Neuronal stem cell (in vitro differentiated cells): ENCODE measurements around the gene TBC1D10A.
A peak's percentile ranks its signal among the peaks of the same experiment; 100 is the strongest.

Source experiments
- DNase-seq: peaks from one replicate; pipeline ENCODE4 v3.0.0-alpha.2; 2013; ENCODE audit warnings: low spot score
- H2AFZ ChIP-seq: one replicate; pipeline ENCODE4 v1.6.1; 2013; ENCODE audit warnings: mild to moderate bottlenecking, low read length, inconsistent platforms
- H2AK5ac ChIP-seq: 2 replicates; pipeline ENCODE4 v1.6.1; 2013; ENCODE audit warnings: low read depth, mild to moderate bottlenecking, inconsistent platforms, low read length, moderate library complexity, mixed read lengths
- H2BK120ac ChIP-seq: 2 replicates; pipeline ENCODE4 v1.6.1; 2013; ENCODE audit warnings: low read depth, mild to moderate bottlenecking, inconsistent platforms, low read length, moderate library complexity, mixed read lengths
- H2BK12ac ChIP-seq: one replicate; pipeline ENCODE4 v1.6.1; 2013; ENCODE audit warnings: low read length, inconsistent platforms
- H2BK15ac ChIP-seq: 2 replicates; pipeline ENCODE4 v1.6.1; 2013; ENCODE audit warnings: mild to moderate bottlenecking, low read length, inconsistent platforms, mixed read lengths
- H2BK5ac ChIP-seq: one replicate; pipeline ENCODE4 v1.6.1; 2013; ENCODE audit warnings: inconsistent platforms, mild to moderate bottlenecking, low read length, moderate library complexity
- H3K14ac ChIP-seq: one replicate; pipeline ENCODE4 v1.6.1; 2013; ENCODE audit warnings: low read length, inconsistent platforms
- H3K18ac ChIP-seq: 2 replicates; pipeline ENCODE4 v1.6.1; 2013; ENCODE audit warnings: low read length, inconsistent platforms
- H3K23ac ChIP-seq: 2 replicates; pipeline ENCODE4 v1.6.1; 2013; ENCODE audit warnings: low read depth, mild to moderate bottlenecking, mixed read lengths, low read length, inconsistent platforms; ENCODE audit not compliant: poor library complexity
- H3K27ac ChIP-seq: replicated peaks from 3 replicates; pipeline ENCODE4 v1.5.1; 2013; ENCODE audit warnings: low read length, inconsistent platforms
- H3K27me3 ChIP-seq, 3 experiments: 2 replicates each; pipeline ENCODE4 v1.6.1; 2013; ENCODE audit warnings: low read length in 3 of 3, mild to moderate bottlenecking in 2 of 3, inconsistent platforms in 1 of 3, low read depth in 1 of 3, mixed read lengths in 1 of 3, moderate library complexity in 1 of 3; ENCODE audit not compliant: control insufficient read depth in 3 of 3, insufficient read depth in 3 of 3
- H3K36me3 ChIP-seq, 2 donors: replicated peaks in 1 of 2; 2 replicates each; pipeline ENCODE4 v1.6.1; 2013; ENCODE audit warnings: low read length in 2 of 2; ENCODE audit not compliant: control insufficient read depth in 2 of 2, insufficient read depth in 2 of 2
- H3K4ac ChIP-seq: 2 replicates; pipeline ENCODE4 v1.6.1; 2013; ENCODE audit warnings: inconsistent platforms, mild to moderate bottlenecking, low read length, moderate library complexity
- H3K4me1 ChIP-seq, 2 donors: 1 replicate in 1 of 2; 2 replicates in 1 of 2; pipeline ENCODE4 v1.6.1; 2013; ENCODE audit warnings: low read length in 2 of 2, low read depth in 1 of 2; ENCODE audit not compliant: control insufficient read depth in 2 of 2, insufficient read depth in 1 of 2
- H3K4me2 ChIP-seq: one replicate; pipeline ENCODE4 v1.6.1; 2013; ENCODE audit warnings: mild to moderate bottlenecking, low read length, inconsistent platforms; ENCODE audit not compliant: insufficient read depth, poor library complexity, severe bottlenecking
- H3K4me3 ChIP-seq, 2 donors: 2 replicates each; pipeline ENCODE4 v1.5.1; 2013; ENCODE audit warnings: low read length in 2 of 2, mild to moderate bottlenecking in 2 of 2, inconsistent platforms in 1 of 2, moderate library complexity in 1 of 2
- H3K79me1 ChIP-seq: one replicate; pipeline ENCODE4 v1.6.1; 2013; ENCODE audit warnings: low read depth, mild to moderate bottlenecking, inconsistent platforms, low read length, moderate library complexity
- H3K9ac ChIP-seq: one replicate; pipeline ENCODE4 v1.6.1; 2013; ENCODE audit warnings: mild to moderate bottlenecking, low read depth, low read length, inconsistent platforms; ENCODE audit not compliant: poor library complexity
- H3K9me3 ChIP-seq, 2 donors: replicated peaks in 1 of 2; 2 replicates each; pipeline versions ENCODE3 to v1.6.1; 2013; ENCODE audit warnings: low read length in 2 of 2, mild to moderate bottlenecking in 2 of 2, inconsistent platforms in 1 of 2, low read depth in 1 of 2, mixed read lengths in 1 of 2, moderate library complexity in 1 of 2; ENCODE audit not compliant: control insufficient read depth in 2 of 2, insufficient read depth in 1 of 2
- H4K8ac ChIP-seq: one replicate; pipeline ENCODE4 v1.6.1; 2013; ENCODE audit warnings: low read depth, mild to moderate bottlenecking, inconsistent platforms, low read length, moderate library complexity
- H4K91ac ChIP-seq: one replicate; pipeline ENCODE4 v1.6.1; 2013; ENCODE audit warnings: low read length, low read depth, mild to moderate bottlenecking, inconsistent platforms; ENCODE audit not compliant: poor library complexity
- WGBS, 2 donors: extraction: QIAGEN DNeasy Blood & Tissue Kit; methylation state at CpG; one replicate each; pipeline ENCODE4 v1.1.7; 2013; ENCODE audit warnings: missing lambda C conversion rate in 2 of 2, mixed read lengths in 1 of 2; ENCODE audit not compliant: insufficient read length in 2 of 2, insufficient replicate concordance in 1 of 2; ENCODE audit errors: extremely low coverage in 2 of 2; 5-methylcytosine and 5-hydroxymethylcytosine counted together

TBC1D10A gene

DNA sequence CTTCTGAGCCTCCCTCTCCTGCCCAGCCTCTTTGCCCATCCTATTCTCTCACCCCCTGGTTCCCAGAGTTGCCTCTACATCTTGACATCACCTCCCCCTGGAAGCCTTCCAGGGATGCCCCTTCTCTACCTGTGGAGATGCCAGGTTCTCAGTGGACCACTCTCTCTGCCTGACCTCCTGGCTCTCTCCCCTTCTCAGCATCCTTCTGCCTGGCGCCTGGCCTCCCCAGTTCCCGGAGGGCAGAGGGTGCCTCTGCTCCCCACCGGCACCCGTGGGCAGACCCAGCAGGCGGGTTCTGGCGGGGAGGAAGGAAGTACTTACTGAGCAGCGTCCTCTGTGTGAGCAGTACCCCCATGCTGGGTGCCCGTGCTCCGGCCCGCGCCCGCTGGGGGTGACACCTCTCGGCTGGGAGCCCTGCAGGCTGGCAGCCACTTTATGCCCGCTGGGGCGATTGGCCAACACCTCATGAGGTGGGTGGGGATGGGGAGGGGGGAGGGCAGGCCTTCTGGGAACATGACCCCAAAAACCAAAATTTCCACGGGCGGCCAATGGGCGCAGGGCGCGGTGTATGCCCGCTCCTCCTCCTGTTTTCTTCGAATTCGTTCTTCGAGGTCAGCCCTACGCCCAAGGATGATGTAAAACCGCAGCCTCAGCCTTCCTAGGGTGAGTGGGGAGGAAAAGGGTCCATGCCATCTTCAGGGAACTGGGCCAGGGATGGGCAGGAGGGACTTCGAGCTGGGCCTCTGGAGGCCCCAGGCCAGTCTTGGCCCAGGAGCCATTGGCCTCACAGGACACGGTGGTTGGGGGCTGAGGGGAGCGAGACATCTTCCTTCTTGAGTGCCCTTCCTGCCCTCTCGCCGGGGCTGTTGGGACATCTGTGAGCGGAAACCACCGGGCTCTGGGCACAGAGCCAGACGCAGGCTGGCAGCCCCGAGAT, 60.0 kb downstream of the TBC1D10A start, which contains the start of gene OSM:
Gene OSM (minus strand): TSS at position 407 of the 937 bp plus-strand sequence. CDS start 52 bp downstream, at position 355.
- Histone ChIP-seq H4K91ac (peak within 1 kb of the TSS; percentile 48), H3K14ac (peak within 1 kb of the TSS; percentile 5), H3K27ac (no peak within 1 kb of the TSS), H3K23ac (peak within 1 kb of the TSS; percentile 13), H4K8ac (no peak within 1 kb of the TSS), H3K4me2 (no peak within 1 kb of the TSS), H3K4ac (no peak within 1 kb of the TSS), H2AK5ac (peak within 1 kb of the TSS; percentile 78), H2AFZ (no peak within 1 kb of the TSS), H3K36me3 (no peaks in the 10 kb centered on the region), H3K9me3 (peaks cover 0 to 2% of the 10 kb centered on the region in 2 donors), H3K79me1 (no peaks in the 10 kb centered on the region), H3K4me3 (no peak within 1 kb of the TSS), H3K18ac (peak within 1 kb of the TSS; percentile 71), H3K9ac (peak within 1 kb of the TSS; percentile 50), H2BK12ac (no peak within 1 kb of the TSS), H3K4me1 (peaks cover 1 to 8% of the 10 kb centered on the region in 2 donors), H2BK5ac (no peak within 1 kb of the TSS), H2BK15ac (peak within 1 kb of the TSS; percentile 94), H3K27me3 (peaks cover 0 to 8% (median 0%) of the 10 kb centered on the region in 3 experiments), H2BK120ac (no peak within 1 kb of the TSS)
- no CpG with 5 or more reads among the region's 35 CpGs for WGBS, 2 donors
- no peak for DNase-seq

DNA sequence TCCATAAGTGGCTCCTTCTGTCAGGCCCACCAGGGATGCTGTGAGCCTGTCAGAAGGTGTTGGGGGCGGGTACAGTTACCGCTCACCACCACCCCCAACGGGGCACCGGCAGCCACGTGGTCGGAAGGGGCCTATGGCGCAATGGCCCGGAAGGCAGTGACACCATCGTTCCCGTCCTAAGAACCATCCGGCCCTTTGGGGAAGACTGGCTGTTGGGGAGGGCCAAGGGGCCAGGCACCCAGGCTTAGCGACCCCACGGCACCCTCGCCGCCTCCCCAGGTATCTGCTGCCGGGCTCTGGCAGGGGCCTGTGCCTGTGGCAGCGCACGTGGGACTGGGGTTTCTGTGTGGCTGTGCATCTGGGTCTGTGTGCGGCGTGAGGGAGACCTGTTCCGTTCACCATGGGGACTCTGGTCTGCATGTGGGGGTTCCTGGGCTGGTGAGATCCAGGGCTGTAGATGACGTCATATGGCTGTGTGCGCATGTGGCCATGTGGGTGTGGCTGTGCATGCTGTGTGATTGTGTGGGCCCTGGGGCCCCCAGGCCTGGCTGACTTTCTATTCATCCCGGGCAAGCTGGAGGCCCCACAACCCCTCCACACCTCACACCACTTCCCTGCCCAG, 60.8 kb downstream of the TBC1D10A start:
- no peaks in the 10 kb centered on the region for H3K36me3 ChIP-seq
- WGBS, 2 donors = no CpG with 5 or more reads among the region's 24 CpGs
- no peak overlapping the region for H3K27ac ChIP-seq
- peaks cover 0 to 8% (median 0%) of the 10 kb centered on the region in 3 experiments for H3K27me3 ChIP-seq
- no peaks in the 10 kb centered on the region for H3K79me1 ChIP-seq
- H3K23ac ChIP-seq = peak overlapping the region; percentile 13
- H2AK5ac ChIP-seq = peak overlapping the region; percentile 78
- no peak overlapping the region for H3K4me3 ChIP-seq
- H4K91ac ChIP-seq = peak overlapping the region; percentile 48
- H4K8ac ChIP-seq = no peak overlapping the region
- peaks cover 0 to 2% of the 10 kb centered on the region in 2 donors for H3K9me3 ChIP-seq
- H3K4ac ChIP-seq = no peak overlapping the region
- H2BK120ac ChIP-seq = no peak overlapping the region
- H2BK15ac ChIP-seq = peak overlapping the region; percentile 94
- H3K14ac ChIP-seq = no peak overlapping the region
- no peak overlapping the region for H3K4me2 ChIP-seq
- peak overlapping the region; percentile 71 for H3K18ac ChIP-seq
- DNase-seq = no peak
- no peak overlapping the region for H2BK12ac ChIP-seq
- H2BK5ac ChIP-seq = no peak overlapping the region
- H2AFZ ChIP-seq = no peak overlapping the region
- H3K4me1 ChIP-seq = peaks cover 1 to 14% of the 10 kb centered on the region in 2 donors
- peak overlapping the region; percentile 50 for H3K9ac ChIP-seq

DNA sequence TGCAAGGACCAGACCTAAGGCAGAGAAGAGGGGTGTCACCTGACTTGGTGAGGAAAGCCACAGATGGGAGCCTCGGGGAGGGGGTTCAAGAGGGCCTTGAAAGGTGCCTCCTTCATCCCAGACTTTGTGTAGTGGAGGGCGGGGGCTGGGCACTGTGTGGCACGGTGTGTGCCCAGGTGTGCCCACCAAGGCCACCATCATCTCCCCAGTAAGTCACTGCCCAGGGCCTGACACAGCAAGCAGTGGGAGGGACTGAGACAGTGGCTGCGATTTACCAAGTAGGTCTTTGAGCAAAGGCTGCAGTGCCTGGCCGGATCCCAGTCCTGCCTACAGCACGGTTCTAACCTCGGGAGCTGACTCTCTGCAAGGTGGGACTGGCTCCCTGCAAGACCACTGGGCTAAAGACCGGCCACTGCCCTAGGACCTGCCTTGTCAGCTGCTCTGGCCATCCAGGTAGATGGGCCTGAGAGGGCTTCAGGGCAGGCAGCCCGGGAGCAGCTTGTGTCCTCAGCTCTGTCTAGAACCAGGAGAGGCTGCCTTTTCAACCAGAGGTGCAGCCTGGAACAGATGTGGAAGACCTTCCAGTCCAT, 61.5 kb downstream of the TBC1D10A start:
- Histone ChIP-seq H3K9ac (peak overlapping the region; percentile 47), H3K36me3 (no peaks in the 10 kb centered on the region), H2AK5ac (peak overlapping the region; percentile 85), H2BK120ac (no peak overlapping the region), H2AFZ (no peak overlapping the region), H3K27ac (no peak overlapping the region), H2BK5ac (no peak overlapping the region), H3K23ac (no peak overlapping the region), H2BK12ac (peak overlapping the region; percentile 80), H3K18ac (no peak overlapping the region), H2BK15ac (peak overlapping the region; percentile 94), H3K79me1 (no peaks in the 10 kb centered on the region), H3K4ac (no peak overlapping the region), H4K8ac (no peak overlapping the region), H3K14ac (peak overlapping the region; percentile 58), H3K4me3 (no peak overlapping the region), H3K4me1 (peaks cover 1 to 14% of the 10 kb centered on the region in 2 donors), H3K9me3 (peaks cover 0 to 2% of the 10 kb centered on the region in 2 donors), H3K27me3 (peaks cover 0 to 8% (median 0%) of the 10 kb centered on the region in 3 experiments), H3K4me2 (no peak overlapping the region), H4K91ac (peak overlapping the region; percentile 48)
- no CpG with 5 or more reads among the region's 9 CpGs for whole genome bisulfite sequencing, 2 donors
- no peak for DNase-seq
